Natural killer cell (primary cell): ENCODE measurements around the gene OTOP2. TPM values are rescaled to one million over a fixed set of nuclear protein-coding genes. Genes with fewer than 3 reads are reported as not detected.

Source experiments
- ATAC-seq, 3 donors: fragments of 150-1000 bp in 2 of 3; fragments of 200-7000 bp in 1 of 3; cut with Tn5 transposase; 1 replicate in 1 of 3; 2 replicates in 2 of 3; pipeline ENCODE4 v1.10.0; 2021; ENCODE audit warnings: mild to moderate bottlenecking in 2 of 3, moderate library complexity in 2 of 3
- DNase-seq, 2 donors: peaks; one replicate each; pipeline versions ENCODE4 v3.0.0 to v3.0.0-alpha.2; 2013 to 2021; ENCODE audit warnings: mixed read lengths in 1 of 2
- H3K27ac ChIP-seq: one replicate; pipeline ENCODE4 v1.5.1; 2013; ENCODE audit warnings: mild to moderate bottlenecking, low read length
- H3K27me3 ChIP-seq: one replicate; pipeline ENCODE4 v1.6.1; 2013; ENCODE audit warnings: low read length; ENCODE audit not compliant: control insufficient read depth, insufficient read depth
- H3K36me3 ChIP-seq: one replicate; pipeline ENCODE4 v1.6.1; 2013; ENCODE audit warnings: low read length; ENCODE audit not compliant: control insufficient read depth, insufficient read depth
- H3K4me1 ChIP-seq: one replicate; pipeline ENCODE4 v1.6.1; 2013; ENCODE audit warnings: low read length; ENCODE audit not compliant: control insufficient read depth, insufficient read depth
- H3K4me3 ChIP-seq: one replicate; pipeline ENCODE4 v1.5.1; 2013; ENCODE audit warnings: low read length
- H3K9me3 ChIP-seq: one replicate; pipeline ENCODE4 v1.6.1; 2013; ENCODE audit warnings: low read length; ENCODE audit not compliant: control insufficient read depth, insufficient read depth
- H3K27ac Mint-ChIP-seq, 2 donors: one replicate each; pipeline ENCODE4 v1.8.0; 2022; ENCODE audit warnings: mild to moderate bottlenecking in 2 of 2, mixed read lengths in 2 of 2, moderate library complexity in 1 of 2
- H3K27me3 Mint-ChIP-seq, 2 donors: one replicate each; pipeline ENCODE4 v1.8.0; 2022; ENCODE audit warnings: low read depth in 2 of 2, mixed read lengths in 2 of 2
- H3K36me3 Mint-ChIP-seq: one replicate; pipeline ENCODE4 v1.8.0; 2022; ENCODE audit warnings: mixed read lengths
- H3K4me1 Mint-ChIP-seq, 2 donors: one replicate each; pipeline ENCODE4 v1.8.0; 2022; ENCODE audit warnings: mixed read lengths in 2 of 2
- H3K4me3 Mint-ChIP-seq: one replicate; pipeline ENCODE4 v1.8.0; 2022; ENCODE audit warnings: mild to moderate bottlenecking, moderate library complexity, mixed read lengths
- H3K9me3 Mint-ChIP-seq, 2 donors: one replicate each; pipeline ENCODE4 v1.8.0; 2022; ENCODE audit warnings: mixed read lengths in 2 of 2
- CTCF ChIP-seq: fragments of 200-600 bp; IDR thresholded peaks from one replicate; pipeline ENCODE4 v1.8.0; 2022; ENCODE audit warnings: antibody characterized with exemption
- WGBS: methylation state at CpG from one replicate; pipeline ENCODE4 v1.1.7; 2013; ENCODE audit warnings: missing lambda C conversion rate; ENCODE audit not compliant: insufficient coverage; 5-methylcytosine and 5-hydroxymethylcytosine counted together
- intact Hi-C: fragments of 100-400 bp; cut with micrococcal nuclease; formaldehyde crosslinking; loops from one replicate; pipeline ENCODE4 v1.14.2; 2022
- total RNA-seq, 4 donors: library from RNA; stranded (reverse); fragments of 120-200 nt in 1 of 4; gene quantifications; one replicate each; pipeline versions ENCODE4 v1.2.3 to v1.2.4, GENCODE V29; 2013 to 2022

The OTOP2 gene
- total RNA-seq, 3 donors from 2014 or later (not counting 1 experiment from before 2014, with no cell fraction given): not detected

DNA sequence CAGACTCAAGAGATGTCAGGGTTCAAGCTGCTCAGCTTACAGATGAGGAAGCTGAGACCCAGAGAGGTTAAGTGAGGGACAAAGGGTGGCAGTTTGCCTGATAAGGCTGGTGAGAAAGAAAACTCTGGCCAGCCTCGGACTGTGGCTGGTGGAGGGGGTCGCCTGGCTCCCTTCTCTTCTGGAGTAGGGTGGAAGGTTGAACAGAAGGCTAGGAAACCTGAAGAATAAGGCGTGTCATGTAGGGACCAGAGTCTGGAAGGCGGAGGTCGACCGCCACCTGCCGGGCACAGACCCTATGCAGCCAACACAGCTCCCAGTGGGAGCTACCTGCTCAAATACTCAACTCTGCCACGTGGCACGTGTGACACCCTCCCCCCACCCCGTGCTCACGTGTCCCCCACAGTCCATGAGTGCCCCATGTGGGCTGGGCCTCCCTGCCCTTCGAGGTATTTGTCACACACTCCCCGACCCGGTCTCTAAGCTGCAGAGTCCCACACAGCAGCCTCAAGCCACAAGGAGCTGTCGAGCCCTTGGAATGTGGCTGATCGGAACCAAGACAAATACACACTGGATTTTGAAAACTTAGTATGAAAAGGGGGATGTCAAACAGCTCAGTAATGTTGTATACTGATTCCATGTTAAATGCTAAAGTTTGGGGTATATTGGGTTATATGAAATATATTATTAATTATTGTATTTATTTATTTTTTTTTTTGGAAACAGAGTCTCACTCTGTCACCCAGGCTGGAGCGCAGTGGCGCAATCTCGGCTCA, 36.7 kb downstream of the OTOP2 start:
- no peaks in the 10 kb centered on the region for H3K36me3 Mint-ChIP-seq
- H3K36me3 ChIP-seq: no peaks in the 10 kb centered on the region
- no peaks in the 10 kb centered on the region for H3K9me3 ChIP-seq
- WGBS: 32% methylated on average over 19 of the region's 19 CpGs
- H3K27me3 ChIP-seq: no peaks in the 10 kb centered on the region
- ATAC-seq (peak in 2 of 3 donors; percentile 14 to 27), DNase-seq (peak in 1 of 2 donors; percentile 66)
- no peaks in the 10 kb centered on the region for H3K9me3 Mint-ChIP-seq
- no peak overlapping the region for H3K4me3 Mint-ChIP-seq
- intact Hi-C loops: loop anchor here (1.0 to 2.0 kb wide), 4 partner anchors 52 to 452 kb away; partner anchors contain the start of gene MRPL58
- no peak overlapping the region for H3K4me3 ChIP-seq
- H3K4me1 Mint-ChIP-seq: peaks cover 0 to 4% of the 10 kb centered on the region in 2 donors
- peaks cover 6 to 7% of the 10 kb centered on the region in 2 donors for H3K27me3 Mint-ChIP-seq
- peaks cover 8% of the 10 kb centered on the region for H3K4me1 ChIP-seq
- H3K27ac Mint-ChIP-seq: no peak overlapping the region
- no peak overlapping the region for H3K27ac ChIP-seq
- no peak for TF ChIP-seq CTCF

- no peak overlapping the region for H3K4me3 Mint-ChIP-seq
- no peaks in the 10 kb centered on the region for H3K9me3 ChIP-seq
- H3K9me3 Mint-ChIP-seq: no peaks in the 10 kb centered on the region
- no peaks in the 10 kb centered on the region for H3K36me3 ChIP-seq
- intact Hi-C loops: loop anchor here (1.0 to 2.0 kb wide), 3 partner anchors 51 to 450 kb away; partner anchors contain the start of gene MRPL58
- TF ChIP-seq CTCF: peak; percentile 89
- no peak overlapping the region for H3K4me3 ChIP-seq
- WGBS: 49% methylated on average over 23 of the region's 23 CpGs
- no peak overlapping the region for H3K27ac Mint-ChIP-seq
- ATAC-seq (peak; percentile 75 to 80 (median 76)), DNase-seq (peak; percentile 76 to 92)
- no peak overlapping the region for H3K27ac ChIP-seq
- no peaks in the 10 kb centered on the region for H3K27me3 ChIP-seq
- peaks cover 6 to 7% of the 10 kb centered on the region in 2 donors for H3K27me3 Mint-ChIP-seq
- H3K36me3 Mint-ChIP-seq: no peaks in the 10 kb centered on the region
- peaks cover 0 to 4% of the 10 kb centered on the region in 2 donors for H3K4me1 Mint-ChIP-seq
- peaks cover 8% of the 10 kb centered on the region for H3K4me1 ChIP-seq
These were observed 37.7 kb downstream of the OTOP2 start for GRCh38 chr17:74961657-74962350.

- peaks cover 8% of the 10 kb centered on the region for H3K4me1 ChIP-seq
- Mint-ChIP-seq H3K36me3 (no peaks in the 10 kb centered on the region), H3K4me1 (peaks cover 0 to 4% of the 10 kb centered on the region in 2 donors), H3K27ac (no peak overlapping the region), H3K27me3 (peaks cover 6 to 7% of the 10 kb centered on the region in 2 donors), H3K9me3 (no peaks in the 10 kb centered on the region), H3K4me3 (no peak overlapping the region)
- no peaks in the 10 kb centered on the region for H3K9me3 ChIP-seq
- DNase-seq (no peak), ATAC-seq (no peak)
- no peak overlapping the region for H3K27ac ChIP-seq
- no peaks in the 10 kb centered on the region for H3K27me3 ChIP-seq
- no peaks in the 10 kb centered on the region for H3K36me3 ChIP-seq
- no peak overlapping the region for H3K4me3 ChIP-seq
- intact Hi-C loops: no loop called here
- WGBS: 82% methylated on average over 18 of the region's 18 CpGs
- TF ChIP-seq CTCF: no peak
These were observed 38.7 kb downstream of the OTOP2 start for GRCh38 chr17:74962622-74963394.
